KMS-11 (cell line): ENCODE measurements around the gene PACSIN2.

ENCODE experiments used
- H2AFZ ChIP-seq: fragments of 200-600 bp; sonication (generic); 2 replicates; pipeline ENCODE4 v1.6.1; 2016; ENCODE audit warnings: antibody characterized with exemption, mixed run types, low read depth
- H3K27ac ChIP-seq: fragments of 200-600 bp; sonication (generic); 2 replicates; pipeline ENCODE4 v1.6.1; 2016; ENCODE audit warnings: mild to moderate bottlenecking, mixed run types
- H3K27me3 ChIP-seq: fragments of 200-600 bp; sonication (generic); 2 replicates; pipeline ENCODE4 v1.6.1; 2017; ENCODE audit warnings: mild to moderate bottlenecking, low read depth, mixed run types, moderate library complexity; ENCODE audit not compliant: insufficient read depth
- H3K36me3 ChIP-seq: fragments of 200-600 bp; sonication (generic); 2 replicates; pipeline ENCODE4 v1.6.1; 2017; ENCODE audit warnings: mild to moderate bottlenecking, mixed run types; ENCODE audit not compliant: insufficient read depth
- H3K4me1 ChIP-seq: fragments of 200-600 bp; sonication (generic); 2 replicates; pipeline ENCODE4 v1.6.1; 2016; ENCODE audit warnings: mild to moderate bottlenecking, low read depth, mixed run types; ENCODE audit not compliant: poor library complexity, severe bottlenecking
- H3K4me2 ChIP-seq: fragments of 200-600 bp; sonication (generic); 2 replicates; pipeline ENCODE4 v1.7.0; 2016; ENCODE audit warnings: mild to moderate bottlenecking, mixed run types
- H3K4me3 ChIP-seq: fragments of 200-600 bp; sonication (generic); IDR thresholded peaks from 2 replicates; pipeline ENCODE4 v1.6.1; 2017; ENCODE audit warnings: low read depth, low read length, mixed read lengths; ENCODE audit not compliant: insufficient read depth
- H3K79me2 ChIP-seq: fragments of 200-600 bp; sonication (generic); 2 replicates; pipeline ENCODE4 v1.6.1; 2016; ENCODE audit warnings: low read depth, mixed run types; ENCODE audit not compliant: insufficient read depth
- H3K9ac ChIP-seq: fragments of 200-600 bp; sonication (generic); 2 replicates; pipeline ENCODE4 v1.6.1; 2016; ENCODE audit warnings: mild to moderate bottlenecking, mixed run types
- H4K20me1 ChIP-seq: fragments of 200-600 bp; sonication (generic); 2 replicates; pipeline ENCODE4 v1.6.1; 2016; ENCODE audit warnings: mild to moderate bottlenecking, mixed run types; ENCODE audit not compliant: insufficient read depth
- TF ChIP-seq, protein P1 (sequence below): fragments of 200-600 bp; sonication (generic); conservative IDR thresholded peaks from 2 replicates; pipeline ENCODE4 v1.6.1; 2017; ENCODE audit warnings: low read depth, mild to moderate bottlenecking, antibody characterized with exemption, low read length, moderate library complexity, mixed read lengths

Gene PACSIN2

GRCh38 chr22:43006753-43007152 lies 8.2 kb downstream of the PACSIN2 start:
- Histone ChIP-seq H3K9ac (no peak overlapping the region), H3K4me3 (no peak overlapping the region), H3K27me3 (no peaks in the 10 kb centered on the region), H3K27ac (no peak overlapping the region), H3K4me1 (no peaks in the 10 kb centered on the region), H3K36me3 (no peaks in the 10 kb centered on the region), H2AFZ (no peak overlapping the region), H4K20me1 (no peaks in the 10 kb centered on the region; the same call in 1 of the 2 replicates), H3K4me2 (no peak overlapping the region), H3K79me2 (peaks cover 43% of the 10 kb centered on the region; the same call in 1 of the 2 replicates)
- TF ChIP-seq, protein P1, sequence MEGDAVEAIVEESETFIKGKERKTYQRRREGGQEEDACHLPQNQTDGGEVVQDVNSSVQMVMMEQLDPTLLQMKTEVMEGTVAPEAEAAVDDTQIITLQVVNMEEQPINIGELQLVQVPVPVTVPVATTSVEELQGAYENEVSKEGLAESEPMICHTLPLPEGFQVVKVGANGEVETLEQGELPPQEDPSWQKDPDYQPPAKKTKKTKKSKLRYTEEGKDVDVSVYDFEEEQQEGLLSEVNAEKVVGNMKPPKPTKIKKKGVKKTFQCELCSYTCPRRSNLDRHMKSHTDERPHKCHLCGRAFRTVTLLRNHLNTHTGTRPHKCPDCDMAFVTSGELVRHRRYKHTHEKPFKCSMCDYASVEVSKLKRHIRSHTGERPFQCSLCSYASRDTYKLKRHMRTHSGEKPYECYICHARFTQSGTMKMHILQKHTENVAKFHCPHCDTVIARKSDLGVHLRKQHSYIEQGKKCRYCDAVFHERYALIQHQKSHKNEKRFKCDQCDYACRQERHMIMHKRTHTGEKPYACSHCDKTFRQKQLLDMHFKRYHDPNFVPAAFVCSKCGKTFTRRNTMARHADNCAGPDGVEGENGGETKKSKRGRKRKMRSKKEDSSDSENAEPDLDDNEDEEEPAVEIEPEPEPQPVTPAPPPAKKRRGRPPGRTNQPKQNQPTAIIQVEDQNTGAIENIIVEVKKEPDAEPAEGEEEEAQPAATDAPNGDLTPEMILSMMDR: no peak

GRCh38 chr22:43006016-43006505 lies 8.9 kb downstream of the PACSIN2 start:
- Histone ChIP-seq H3K79me2 (peaks cover 43% of the 10 kb centered on the region; the same call in 1 of the 2 replicates), H3K27me3 (no peaks in the 10 kb centered on the region), H3K36me3 (no peaks in the 10 kb centered on the region), H3K4me1 (no peaks in the 10 kb centered on the region), H4K20me1 (no peaks in the 10 kb centered on the region; the same call in 1 of the 2 replicates), H3K4me3 (no peak overlapping the region), H3K27ac (no peak overlapping the region), H3K4me2 (no peak overlapping the region), H3K9ac (no peak overlapping the region), H2AFZ (no peak overlapping the region)
- TF ChIP-seq, protein P1: no peak

- Histone ChIP-seq H3K4me1 (peaks cover 9% of the 10 kb centered on the region), H3K36me3 (no peaks in the 10 kb centered on the region), H4K20me1 (no peaks in the 10 kb centered on the region; the same call in 1 of the 2 replicates), H3K79me2 (peaks cover 38% of the 10 kb centered on the region; the same call in 1 of the 2 replicates), H3K4me2 (no peak overlapping the region), H2AFZ (no peak overlapping the region), H3K9ac (no peak overlapping the region), H3K27me3 (no peaks in the 10 kb centered on the region), H3K27ac (no peak overlapping the region), H3K4me3 (no peak overlapping the region)
- TF ChIP-seq, protein P1: no peak
Observed at GRCh38 chr22:43005106-43005505, 9.8 kb downstream of the PACSIN2 start.

GRCh38 chr22:43004362-43005035 lies 10.4 kb downstream of the PACSIN2 start:
- no peaks in the 10 kb centered on the region; the same call in 1 of the 2 replicates for H4K20me1 ChIP-seq

More at GRCh38 chr22:43004362-43005035, 10.4 kb downstream of the PACSIN2 start:
- no peaks in the 10 kb centered on the region for H3K36me3 ChIP-seq
- TF ChIP-seq, protein P1: no peak
- H3K27me3 ChIP-seq: no peaks in the 10 kb centered on the region
- peaks cover 9% of the 10 kb centered on the region for H3K4me1 ChIP-seq
- H3K79me2 ChIP-seq: peaks cover 37% of the 10 kb centered on the region; the same call in 1 of the 2 replicates
- no peak overlapping the region for H3K9ac ChIP-seq
- H3K4me2 ChIP-seq: no peak overlapping the region
- no peak overlapping the region for H2AFZ ChIP-seq
- H3K4me3 ChIP-seq: no peak overlapping the region
- no peak overlapping the region for H3K27ac ChIP-seq
